Lower leg skin (tissue), 4 donors: ENCODE data around the gene RIPOR2. TPM values are rescaled to one million over a fixed set of nuclear protein-coding genes. Genes with fewer than 3 reads are reported as not detected.

Experiments
- DNase-seq, 2 donors: peaks; one replicate each; pipeline ENCODE4 v3.0.0-alpha.2; 2019; ENCODE audit warnings: low spot score in 2 of 2
- H3K4me3 ChIP-seq: fragments of 200-600 bp; sonication (generic); 2 replicates; pipeline ENCODE4 v1.5.1; 2017; ENCODE audit warnings: mild to moderate bottlenecking, low read depth; ENCODE audit not compliant: poor library complexity, severe bottlenecking
- POLR2A ChIP-seq, 2 donors: fragments of 450-650 bp; IDR thresholded peaks; one replicate each; pipeline ENCODE4 v1.6.1; 2016 to 2017; ENCODE audit warnings: antibody characterized with exemption in 2 of 2, mild to moderate bottlenecking in 1 of 2, moderate library complexity in 1 of 2
- WGBS, 2 donors: methylation state at CpG; one replicate each; pipeline ENCODE4 v1.1.5; 2018; 5-methylcytosine and 5-hydroxymethylcytosine counted together
- intact Hi-C: fragments of 100-400 bp; cut with DNase I; formaldehyde crosslinking; loops from one replicate; pipeline ENCODE4 v1.15.0; 2023; ENCODE audit warnings: low total_unique reads
- total RNA-seq, 4 donors: library from RNA; depleted of rRNA; stranded (reverse); fragments of >200 nt; gene quantifications; one replicate each; pipeline ENCODE4 v1.1.0, GENCODE V29; 2016
- TF ChIP-seq, protein P1 (sequence below), 3 donors: fragments of 450-650 bp; IDR thresholded peaks; one replicate each; pipeline ENCODE4 v1.5.1; 2016; ENCODE audit warnings: antibody characterized with exemption in 3 of 3, mild to moderate bottlenecking in 3 of 3, moderate library complexity in 2 of 3

The RIPOR2 gene
- total RNA-seq, 4 donors from 2014 or later: 5.2 to 21.3 (median 8.6) TPM

GRCh38 chr6:24922170-24922569 lies 13.6 kb downstream of the RIPOR2 start:
- WGBS, 2 donors: 82 to 87% methylated on average over 4 of the region's 4 CpGs
- TF ChIP-seq POLR2A (IDR thresholded peaks at IDR 0.05): no peak
- TF ChIP-seq, protein P1, sequence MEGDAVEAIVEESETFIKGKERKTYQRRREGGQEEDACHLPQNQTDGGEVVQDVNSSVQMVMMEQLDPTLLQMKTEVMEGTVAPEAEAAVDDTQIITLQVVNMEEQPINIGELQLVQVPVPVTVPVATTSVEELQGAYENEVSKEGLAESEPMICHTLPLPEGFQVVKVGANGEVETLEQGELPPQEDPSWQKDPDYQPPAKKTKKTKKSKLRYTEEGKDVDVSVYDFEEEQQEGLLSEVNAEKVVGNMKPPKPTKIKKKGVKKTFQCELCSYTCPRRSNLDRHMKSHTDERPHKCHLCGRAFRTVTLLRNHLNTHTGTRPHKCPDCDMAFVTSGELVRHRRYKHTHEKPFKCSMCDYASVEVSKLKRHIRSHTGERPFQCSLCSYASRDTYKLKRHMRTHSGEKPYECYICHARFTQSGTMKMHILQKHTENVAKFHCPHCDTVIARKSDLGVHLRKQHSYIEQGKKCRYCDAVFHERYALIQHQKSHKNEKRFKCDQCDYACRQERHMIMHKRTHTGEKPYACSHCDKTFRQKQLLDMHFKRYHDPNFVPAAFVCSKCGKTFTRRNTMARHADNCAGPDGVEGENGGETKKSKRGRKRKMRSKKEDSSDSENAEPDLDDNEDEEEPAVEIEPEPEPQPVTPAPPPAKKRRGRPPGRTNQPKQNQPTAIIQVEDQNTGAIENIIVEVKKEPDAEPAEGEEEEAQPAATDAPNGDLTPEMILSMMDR (IDR thresholded peaks at IDR 0.05): no peak
- DNase-seq: no peak
- intact Hi-C loops: no loop called here
- no peak overlapping the region for H3K4me3 ChIP-seq

GRCh38 chr6:24920136-24920535 lies 15.6 kb downstream of the RIPOR2 start:
- no peak overlapping the region for H3K4me3 ChIP-seq
- no peak for DNase-seq
- TF ChIP-seq, protein P1 (IDR thresholded peaks at IDR 0.05): no peak
- no peak for TF ChIP-seq POLR2A (IDR thresholded peaks at IDR 0.05)
- intact Hi-C loops: no loop called here

- TF ChIP-seq, protein P1 (IDR thresholded peaks at IDR 0.05): no peak
- no peak for TF ChIP-seq POLR2A (IDR thresholded peaks at IDR 0.05)
- 75 to 80% methylated on average over 12 of the region's 12 CpGs for WGBS, 2 donors
- no peak overlapping the region for H3K4me3 ChIP-seq
- intact Hi-C loops: no loop called here
- DNase-seq: no peak
Measured at GRCh38 chr6:24919056-24919892, 16.5 kb downstream of the RIPOR2 start.

- no peak for TF ChIP-seq POLR2A (IDR thresholded peaks at IDR 0.05)
- TF ChIP-seq, protein P1 (IDR thresholded peaks at IDR 0.05): no peak
- intact Hi-C loops: no loop called here
- 86 to 100% methylated on average over 1 of the region's 1 CpG for WGBS, 2 donors
- DNase-seq: no peak
- no peak overlapping the region for H3K4me3 ChIP-seq
Measured at GRCh38 chr6:24918641-24919055, 17.1 kb downstream of the RIPOR2 start.

DNA sequence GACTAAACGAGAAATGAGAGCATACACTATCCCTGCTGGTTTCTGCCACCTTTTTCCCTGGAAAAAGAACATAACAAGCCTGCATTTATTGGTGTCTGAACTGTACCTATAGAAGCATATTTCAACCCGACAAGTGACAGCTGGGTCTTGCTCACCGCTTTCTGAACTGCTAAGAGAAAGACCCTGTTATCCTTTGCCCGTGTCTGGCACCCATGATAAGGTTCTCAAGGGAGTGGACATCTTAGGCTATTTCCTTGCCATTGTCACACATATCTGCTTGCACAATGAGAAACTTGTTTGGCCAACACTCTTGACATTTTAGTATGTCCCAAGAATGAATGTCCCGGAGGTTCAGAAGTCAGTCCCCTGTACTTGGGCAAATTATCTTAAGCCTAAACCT lies 19.3 kb downstream of the RIPOR2 start:
- TF ChIP-seq, protein P1 (IDR thresholded peaks at IDR 0.05): no peak
- TF ChIP-seq POLR2A (IDR thresholded peaks at IDR 0.05): no peak
- 93 to 95% methylated on average over 5 of the region's 5 CpGs for WGBS, 2 donors
- no peak overlapping the region for H3K4me3 ChIP-seq
- DNase-seq: no peak
- intact Hi-C loops: no loop called here
